H9 (cell line): ENCODE measurements around the gene PPFIA2. TPM values are rescaled to one million over a fixed set of nuclear protein-coding genes. Genes with fewer than 3 reads are reported as not detected.

ENCODE experiments used
- DNase-seq: peaks from one replicate; pipeline ENCODE4 v3.0.0-alpha.2; 2017
- H2AFZ ChIP-seq: one replicate; pipeline ENCODE4 v1.6.1; 2013; ENCODE audit warnings: mild to moderate bottlenecking, low read length, control low read depth, moderate library complexity
- H2AK5ac ChIP-seq: 2 replicates; pipeline ENCODE4 v1.6.1; 2013; ENCODE audit warnings: low read length, control low read depth, mixed read lengths; ENCODE audit not compliant: insufficient read length
- H2BK120ac ChIP-seq: one replicate; pipeline ENCODE4 v1.6.1; 2013; ENCODE audit warnings: low read depth, mild to moderate bottlenecking, low read length, control low read depth, inconsistent platforms; ENCODE audit not compliant: poor library complexity, severe bottlenecking
- H2BK12ac ChIP-seq: 2 replicates; pipeline ENCODE4 v1.6.1; 2013; ENCODE audit warnings: low read length, control low read depth, mixed read lengths, low read depth; ENCODE audit not compliant: insufficient read length
- H2BK15ac ChIP-seq: 2 replicates; pipeline ENCODE4 v1.6.1; 2013; ENCODE audit warnings: low read depth, low read length, control low read depth
- H2BK20ac ChIP-seq: one replicate; pipeline ENCODE4 v1.6.1; 2013; ENCODE audit warnings: low read depth, mild to moderate bottlenecking, low read length, control low read depth, inconsistent platforms; ENCODE audit not compliant: poor library complexity, severe bottlenecking
- H2BK5ac ChIP-seq: 2 replicates; pipeline ENCODE4 v1.6.1; 2013; ENCODE audit warnings: low read length, control low read depth, mixed read lengths; ENCODE audit not compliant: insufficient read length
- H3K14ac ChIP-seq: 2 replicates; pipeline ENCODE4 v1.6.1; 2013; ENCODE audit warnings: low read length, control low read depth; ENCODE audit not compliant: insufficient read depth
- H3K18ac ChIP-seq: 2 replicates; pipeline ENCODE4 v1.6.1; 2013; ENCODE audit warnings: low read depth, mild to moderate bottlenecking, mixed read lengths, low read length, control low read depth; ENCODE audit not compliant: insufficient read length
- H3K23ac ChIP-seq: 2 replicates; pipeline ENCODE4 v1.6.1; 2013; ENCODE audit warnings: low read length, control low read depth, mixed read lengths, low read depth; ENCODE audit not compliant: insufficient read length
- H3K23me2 ChIP-seq: 2 replicates; pipeline ENCODE4 v1.6.1; 2013; ENCODE audit warnings: low read depth, mild to moderate bottlenecking, mixed read lengths, low read length, control low read depth; ENCODE audit not compliant: insufficient read length, poor library complexity, severe bottlenecking
- H3K27ac ChIP-seq: 2 replicates; pipeline ENCODE4 v1.5.1; 2013; ENCODE audit warnings: low read length, control low read depth, mixed read lengths, low read depth; ENCODE audit not compliant: insufficient read length
- H3K27me3 ChIP-seq: 2 replicates; pipeline ENCODE4 v1.6.1; 2013; ENCODE audit warnings: low read length, control low read depth, inconsistent platforms; ENCODE audit not compliant: insufficient read depth
- H3K4ac ChIP-seq: 2 replicates; pipeline ENCODE4 v1.6.1; 2013; ENCODE audit warnings: low read depth, mild to moderate bottlenecking, control low read depth, inconsistent platforms, low read length, moderate library complexity
- H3K4me1 ChIP-seq: 2 replicates; pipeline ENCODE4 v1.6.1; 2013; ENCODE audit warnings: low read length, control low read depth, inconsistent platforms; ENCODE audit not compliant: insufficient read depth
- H3K4me2 ChIP-seq: 2 replicates; pipeline ENCODE4 v1.6.1; 2013; ENCODE audit warnings: low read length, control low read depth, mixed read lengths; ENCODE audit not compliant: insufficient read length, insufficient read depth
- H3K56ac ChIP-seq: 2 replicates; pipeline ENCODE4 v1.6.1; 2013; ENCODE audit warnings: low read depth, mild to moderate bottlenecking, mixed read lengths, low read length, control low read depth; ENCODE audit not compliant: insufficient read length
- H3K79me1 ChIP-seq: 2 replicates; pipeline ENCODE4 v1.6.1; 2013; ENCODE audit warnings: low read depth, mild to moderate bottlenecking, moderate library complexity, low read length, control low read depth, inconsistent platforms; ENCODE audit not compliant: insufficient read depth, poor library complexity, severe bottlenecking
- H3K79me2 ChIP-seq: 2 replicates; pipeline ENCODE4 v1.6.1; 2013; ENCODE audit warnings: low read length, control low read depth, inconsistent platforms; ENCODE audit not compliant: insufficient read depth
- H3K9ac ChIP-seq: 2 replicates; pipeline ENCODE4 v1.6.1; 2013; ENCODE audit warnings: low read length, control low read depth, mixed read lengths; ENCODE audit not compliant: insufficient read length; ENCODE audit errors: extremely low read depth
- H3K9me3 ChIP-seq: one replicate; pipeline ENCODE4 v1.6.1; 2013; ENCODE audit warnings: low read depth, low read length, inconsistent platforms; ENCODE audit not compliant: control insufficient read depth
- H3T11ph ChIP-seq: one replicate; pipeline ENCODE4 v1.6.1; 2013; ENCODE audit warnings: mild to moderate bottlenecking, low read length, control low read depth, inconsistent platforms
- H4K20me1 ChIP-seq: one replicate; pipeline ENCODE4 v1.6.1; 2013; ENCODE audit not compliant: control insufficient read depth, insufficient read length, insufficient read depth
- H4K5ac ChIP-seq: 2 replicates; pipeline ENCODE4 v1.6.1; 2013; ENCODE audit warnings: low read depth, mild to moderate bottlenecking, mixed read lengths, low read length, control low read depth; ENCODE audit not compliant: insufficient read length
- H4K8ac ChIP-seq: replicated peaks from 2 replicates; pipeline ENCODE4 v1.6.1; 2013; ENCODE audit warnings: low read length, control low read depth, mixed read lengths, low read depth; ENCODE audit not compliant: insufficient read length
- H4K91ac ChIP-seq: 2 replicates; pipeline ENCODE4 v1.6.1; 2013; ENCODE audit warnings: low read depth, mild to moderate bottlenecking, moderate library complexity, mixed read lengths, low read length, control low read depth; ENCODE audit not compliant: insufficient read length
- H3K27ac Mint-ChIP-seq, 3 experiments: 2 replicates in 2 of 3; 3 replicates in 1 of 3; pipeline ENCODE4 v1.8.0; 2020 to 2021; ENCODE audit warnings: mixed read lengths in 3 of 3, mild to moderate bottlenecking in 1 of 3, moderate library complexity in 1 of 3
- H3K27me3 Mint-ChIP-seq: 2 replicates; pipeline ENCODE4 v1.8.0; 2021; ENCODE audit warnings: low read depth, mild to moderate bottlenecking, moderate library complexity, mixed read lengths
- H3K36me3 Mint-ChIP-seq, 3 experiments: 2 replicates in 2 of 3; 3 replicates in 1 of 3; pipeline ENCODE4 v1.8.0; 2020 to 2021; ENCODE audit warnings: low read depth in 3 of 3, mixed read lengths in 3 of 3; ENCODE audit not compliant: insufficient read depth in 1 of 3
- H3K4me1 Mint-ChIP-seq, 2 experiments: 2 replicates each; pipeline ENCODE4 v1.8.0; 2020; ENCODE audit warnings: mixed read lengths in 2 of 2
- H3K4me3 Mint-ChIP-seq, 2 experiments: 2 replicates in 1 of 2; 3 replicates in 1 of 2; pipeline ENCODE4 v1.8.0; 2020 to 2021; ENCODE audit warnings: mild to moderate bottlenecking in 2 of 2, mixed read lengths in 2 of 2, moderate library complexity in 1 of 2
- H3K9me3 Mint-ChIP-seq, 2 experiments: 2 replicates in 1 of 2; 3 replicates in 1 of 2; pipeline ENCODE4 v1.8.0; 2020; ENCODE audit warnings: mild to moderate bottlenecking in 2 of 2, mixed read lengths in 2 of 2, moderate library complexity in 1 of 2
- CTCF ChIP-seq: fragments of 200-600 bp; sonication (generic); conservative IDR thresholded peaks from 3 replicates; pipeline ENCODE4 v1.8.0; 2021; ENCODE audit warnings: antibody characterized with exemption, mild to moderate bottlenecking
- whole genome bisulfite sequencing: extraction: QIAGEN DNeasy Blood & Tissue Kit; methylation state at CpG from one replicate; pipeline ENCODE4 v1.1.7; 2013; ENCODE audit warnings: missing lambda C conversion rate, low lambda C conversion rate, mixed read lengths; ENCODE audit not compliant: insufficient read length; ENCODE audit errors: extremely low coverage; 5-methylcytosine and 5-hydroxymethylcytosine counted together
- total RNA-seq: library from RNA; stranded (reverse); gene quantifications from 2 replicates; pipeline ENCODE4 v1.2.1, GENCODE V29; 2021

Gene PPFIA2
- total RNA-seq, 1 experiment from 2014 or later: 1.3 TPM

- no peak overlapping the region for H3K27ac ChIP-seq
- H3K79me2 ChIP-seq: no peaks in the 10 kb centered on the region
- no peak overlapping the region for H2AFZ ChIP-seq
- WGBS: no CpG with 5 or more reads among the region's 4 CpGs
- DNase-seq: no peak
- peaks cover 0 to 11% of the 10 kb centered on the region in 2 experiments; a peak in 2 of 4 replicates for H3K4me1 Mint-ChIP-seq
- H3K18ac ChIP-seq: no peak overlapping the region
- no peak overlapping the region for H3K9ac ChIP-seq
- no peak overlapping the region for H3K56ac ChIP-seq
- no peak overlapping the region for H2BK15ac ChIP-seq
- H2BK12ac ChIP-seq: no peak overlapping the region
- H3K79me1 ChIP-seq: no peaks in the 10 kb centered on the region
- no peaks in the 10 kb centered on the region for H4K20me1 ChIP-seq
- TF ChIP-seq CTCF: no peak
- H3K36me3 Mint-ChIP-seq: no peaks in the 10 kb centered on the region
- no peak overlapping the region for H3K4me2 ChIP-seq
- no peak overlapping the region for H3K23ac ChIP-seq
- no peak overlapping the region for H2BK20ac ChIP-seq
- no peak overlapping the region for H2BK5ac ChIP-seq
- no peak overlapping the region for H3K14ac ChIP-seq
- H3K4me3 Mint-ChIP-seq: no peak overlapping the region
- no peaks in the 10 kb centered on the region for H3K27me3 Mint-ChIP-seq
- H3K9me3 ChIP-seq: no peaks in the 10 kb centered on the region
- H4K91ac ChIP-seq: no peak overlapping the region
- no peaks in the 10 kb centered on the region for H3K23me2 ChIP-seq
- no peak overlapping the region for H3T11ph ChIP-seq
- no peak overlapping the region for H3K4ac ChIP-seq
- H3K27ac Mint-ChIP-seq: no peak overlapping the region; a peak in 1 of 7 replicates
- H3K4me1 ChIP-seq: no peaks in the 10 kb centered on the region
- H3K9me3 Mint-ChIP-seq: no peaks in the 10 kb centered on the region
- H2AK5ac ChIP-seq: no peak overlapping the region
- H4K5ac ChIP-seq: no peak overlapping the region
- H4K8ac ChIP-seq: no peak overlapping the region
- no peaks in the 10 kb centered on the region for H3K27me3 ChIP-seq
- no peak overlapping the region for H2BK120ac ChIP-seq
These were observed 215.5 kb downstream of the PPFIA2 start for GRCh38 chr12:81543621-81544139.
